ENCODE measurements around the gene TEAD2.
A peak's percentile ranks its signal among the peaks of the same experiment; 100 is the strongest.

TEAD2 gene

GRCh38 chr19:49338023-49338677 is 24.1 kb downstream of the TEAD2 start:
- peak overlapping the region; percentile 96 for H3K27ac ChIP-seq (ENCODE audit: low read depth, low read length, poor library complexity, severe bottlenecking)
- H2AFZ ChIP-seq (ENCODE audit: low read length), result no peak overlapping the region
- peak overlapping the region; percentile 78 for H3K4me2 ChIP-seq (ENCODE audit: low read length)
- H3K27me3 ChIP-seq (ENCODE audit: insufficient read depth, low read length), result no peaks in the 10 kb centered on the region
- H3F3A ChIP-seq (ENCODE audit: insufficient read depth, low read length), result 0 out of 2 replicates have a peak, but pooled peaks cover 3% of the 10 kb centered on the region
- H4K20me1 ChIP-seq (ENCODE audit: insufficient read depth, low read length), result no peaks in the 10 kb centered on the region
- H3K4me3 ChIP-seq (ENCODE audit: low read depth, low read length, poor library complexity, severe bottlenecking), result peak overlapping the region; percentile 84
- H3K79me2 ChIP-seq (ENCODE audit: insufficient read depth, low read length), result peaks cover 5% of the 10 kb centered on the region; the same call in 1 of the 2 replicates
- TF ChIP-seq EZH2 (IDR thresholded peaks at IDR 0.05; ENCODE audit: borderline replicate concordance, low read length) (no peak), CTCF (IDR thresholded peaks at IDR 0.05; ENCODE audit: low read length) (no peak)
- no peak overlapping the region; the same call in 1 of the 2 replicates for H3K9ac ChIP-seq (ENCODE audit: low read length)
- no peaks in the 10 kb centered on the region for H3K9me2 ChIP-seq (ENCODE audit: low read depth, low read length)
- peaks cover 49% of the 10 kb centered on the region for H3K36me3 ChIP-seq (ENCODE audit: insufficient read depth, low read length)
- H3K4me1 ChIP-seq (ENCODE audit: insufficient read depth, low read length, severe bottlenecking), result peaks cover 77% of the 10 kb centered on the region
- H3K9me3 ChIP-seq (ENCODE audit: low read length), result no peaks in the 10 kb centered on the region

GRCh38 chr19:49337267-49338022 is 24.8 kb downstream of the TEAD2 start:
- Histone ChIP-seq H3K27ac (ENCODE audit: low read depth, low read length, poor library complexity, severe bottlenecking) (peak overlapping the region; percentile 96), H3F3A (ENCODE audit: insufficient read depth, low read length) (0 out of 2 replicates have a peak, but pooled peaks cover 3% of the 10 kb centered on the region), H3K9ac (ENCODE audit: low read length) (peak overlapping the region; percentile 93), H4K20me1 (ENCODE audit: insufficient read depth, low read length) (no peaks in the 10 kb centered on the region), H3K36me3 (ENCODE audit: insufficient read depth, low read length) (peaks cover 49% of the 10 kb centered on the region), H3K27me3 (ENCODE audit: insufficient read depth, low read length) (no peaks in the 10 kb centered on the region), H3K9me2 (ENCODE audit: low read depth, low read length) (no peaks in the 10 kb centered on the region), H2AFZ (ENCODE audit: low read length) (no peak overlapping the region), H3K4me2 (ENCODE audit: low read length) (peak overlapping the region; percentile 78), H3K79me2 (ENCODE audit: insufficient read depth, low read length) (peaks cover 5% of the 10 kb centered on the region; the same call in 1 of the 2 replicates), H3K4me1 (ENCODE audit: insufficient read depth, low read length, severe bottlenecking) (peaks cover 84% of the 10 kb centered on the region), H3K9me3 (ENCODE audit: low read length) (no peaks in the 10 kb centered on the region), H3K4me3 (ENCODE audit: low read depth, low read length, poor library complexity, severe bottlenecking) (peak overlapping the region; percentile 84)
- TF ChIP-seq CTCF (IDR thresholded peaks at IDR 0.05; ENCODE audit: low read length), result no peak

- peak overlapping the region; percentile 96 for H3K27ac ChIP-seq (ENCODE audit: low read depth, low read length, poor library complexity, severe bottlenecking)
- H3K36me3 ChIP-seq (ENCODE audit: insufficient read depth, low read length), result peaks cover 49% of the 10 kb centered on the region
- H3K4me2 ChIP-seq (ENCODE audit: low read length), result peak overlapping the region; percentile 78
- H2AFZ ChIP-seq (ENCODE audit: low read length), result no peak overlapping the region
- H3K9ac ChIP-seq (ENCODE audit: low read length), result peak overlapping the region; percentile 93
- no peak for TF ChIP-seq CTCF (IDR thresholded peaks at IDR 0.05; ENCODE audit: low read length)
- 0 out of 2 replicates have a peak, but pooled peaks cover 7% of the 10 kb centered on the region for H3F3A ChIP-seq (ENCODE audit: insufficient read depth, low read length)
- H3K79me2 ChIP-seq (ENCODE audit: insufficient read depth, low read length), result peaks cover 5% of the 10 kb centered on the region; the same call in 1 of the 2 replicates
- no peaks in the 10 kb centered on the region for H3K27me3 ChIP-seq (ENCODE audit: insufficient read depth, low read length)
- no peaks in the 10 kb centered on the region for H3K9me3 ChIP-seq (ENCODE audit: low read length)
- no peaks in the 10 kb centered on the region for H4K20me1 ChIP-seq (ENCODE audit: insufficient read depth, low read length)
- H3K4me3 ChIP-seq (ENCODE audit: low read depth, low read length, poor library complexity, severe bottlenecking), result peak overlapping the region; percentile 84
- no peaks in the 10 kb centered on the region for H3K9me2 ChIP-seq (ENCODE audit: low read depth, low read length)
- peaks cover 91% of the 10 kb centered on the region for H3K4me1 ChIP-seq (ENCODE audit: insufficient read depth, low read length, severe bottlenecking)
These were observed 25.5 kb downstream of the TEAD2 start for GRCh38 chr19:49336482-49337266.
